Subcutaneous abdominal adipose tissue (tissue), 5 donors: ENCODE data around the gene BBS7.

ENCODE experiments used
- H3K27ac ChIP-seq: one replicate; pipeline ENCODE4 v1.7.0; 2013; ENCODE audit warnings: low read depth, mild to moderate bottlenecking, inconsistent platforms, low read length, moderate library complexity
- H3K27me3 ChIP-seq, 5 donors: one replicate each; pipeline ENCODE4 v1.7.0; 2013; ENCODE audit warnings: low read length in 5 of 5, inconsistent platforms in 1 of 5; ENCODE audit not compliant: control insufficient read depth in 5 of 5, insufficient read depth in 4 of 5
- H3K36me3 ChIP-seq, 5 donors: one replicate each; pipeline ENCODE4 v1.7.0; 2013; ENCODE audit warnings: low read length in 5 of 5; ENCODE audit not compliant: control insufficient read depth in 5 of 5, insufficient read depth in 5 of 5
- H3K4me1 ChIP-seq, 5 donors: one replicate each; pipeline ENCODE4 v1.7.0; 2013; ENCODE audit warnings: low read length in 5 of 5, mild to moderate bottlenecking in 3 of 5, moderate library complexity in 1 of 5; ENCODE audit not compliant: control insufficient read depth in 5 of 5, insufficient read depth in 5 of 5
- H3K4me3 ChIP-seq, 5 donors: one replicate each; pipeline ENCODE4 v1.7.0; 2013; ENCODE audit warnings: low read length in 5 of 5, low read depth in 1 of 5
- H3K9ac ChIP-seq, 5 donors: one replicate each; pipeline ENCODE4 v1.7.0; 2013; ENCODE audit warnings: low read length in 5 of 5, mild to moderate bottlenecking in 4 of 5, moderate library complexity in 3 of 5
- H3K9me3 ChIP-seq, 5 donors: one replicate each; pipeline ENCODE4 v1.7.0; 2013; ENCODE audit warnings: low read length in 5 of 5; ENCODE audit not compliant: control insufficient read depth in 5 of 5
- donor health status: healthy.
- donor health status: healthy.
- donor health status: healthy.
- donor health status: healthy.
- donor health status: healthy.

BBS7 gene

GRCh38 chr4:121838136-121838535 is 32.1 kb downstream of the BBS7 start:
- Histone ChIP-seq H3K9me3 (no peaks in the 10 kb centered on the region), H3K4me1 (no peaks in the 10 kb centered on the region), H3K27ac (no peak overlapping the region), H3K27me3 (no peaks in the 10 kb centered on the region), H3K4me3 (no peak overlapping the region), H3K36me3 (peaks cover 18 to 29% (median 20%) of the 10 kb centered on the region in 5 donors), H3K9ac (no peak overlapping the region)

GRCh38 chr4:121829511-121829910 is 40.8 kb downstream of the BBS7 start:
- H3K9ac ChIP-seq = no peak overlapping the region
- H3K4me3 ChIP-seq = no peak overlapping the region
- peaks cover 15 to 37% (median 29%) of the 10 kb centered on the region in 5 donors for H3K36me3 ChIP-seq
- no peaks in the 10 kb centered on the region for H3K27me3 ChIP-seq
- H3K9me3 ChIP-seq = no peaks in the 10 kb centered on the region
- H3K4me1 ChIP-seq = no peaks in the 10 kb centered on the region
- no peak overlapping the region for H3K27ac ChIP-seq

- peaks cover 11 to 32% (median 23%) of the 10 kb centered on the region in 5 donors for H3K36me3 ChIP-seq
- peaks cover 3 to 11% (median 9%) of the 10 kb centered on the region in 5 donors for H3K4me1 ChIP-seq
- H3K27me3 ChIP-seq = no peaks in the 10 kb centered on the region
- no peak overlapping the region for H3K27ac ChIP-seq
- no peak overlapping the region for H3K4me3 ChIP-seq
- no peak overlapping the region for H3K9ac ChIP-seq
- no peaks in the 10 kb centered on the region for H3K9me3 ChIP-seq
Measured at GRCh38 chr4:121827853-121828252, 42.4 kb downstream of the BBS7 start.

GRCh38 chr4:121824950-121825349 is 45.3 kb downstream of the BBS7 start:
- no peak overlapping the region for H3K27ac ChIP-seq
- no peak overlapping the region for H3K4me3 ChIP-seq
- no peak overlapping the region for H3K9ac ChIP-seq
- no peaks in the 10 kb centered on the region for H3K27me3 ChIP-seq
- H3K36me3 ChIP-seq = peaks cover 0 to 20% (median 14%) of the 10 kb centered on the region in 5 donors
- peaks cover 3 to 15% (median 12%) of the 10 kb centered on the region in 5 donors for H3K4me1 ChIP-seq
- no peaks in the 10 kb centered on the region for H3K9me3 ChIP-seq

- Histone ChIP-seq H3K4me3 (peak overlapping the region; percentile 73 to 92 (median 82)), H3K36me3 (peaks cover 0 to 20% (median 9%) of the 10 kb centered on the region in 5 donors), H3K27me3 (no peaks in the 10 kb centered on the region), H3K9ac (peak overlapping the region; percentile 33 to 92 (median 86)), H3K27ac (no peak overlapping the region), H3K4me1 (peaks cover 3 to 15% (median 12%) of the 10 kb centered on the region in 5 donors), H3K9me3 (no peaks in the 10 kb centered on the region)
Measured at GRCh38 chr4:121824171-121824527, 46.1 kb downstream of the BBS7 start.

GRCh38 chr4:121823505-121824170 is 46.6 kb downstream of the BBS7 start, which contains the start of gene CCNA2:
Gene CCNA2 (minus strand): TSS chr4:121823883. CDS start chr4:121823628, 255 bp downstream.
- Histone ChIP-seq H3K9me3 (no peaks in the 10 kb centered on the region), H3K36me3 (peaks cover under 1 to 19% (median 9%) of the 10 kb centered on the region in 5 donors), H3K27me3 (no peaks in the 10 kb centered on the region), H3K27ac (peak within 1 kb of the TSS; percentile 17), H3K9ac (peak within 1 kb of the TSS; percentile 33 to 92 (median 86)), H3K4me1 (peaks cover 3 to 15% (median 12%) of the 10 kb centered on the region in 5 donors), H3K4me3 (peak within 1 kb of the TSS; percentile 73 to 92 (median 83))

GRCh38 chr4:121822796-121823504 is 47.3 kb downstream of the BBS7 start:
- H3K27ac ChIP-seq = peak overlapping the region; percentile 17
- H3K36me3 ChIP-seq = peaks cover 7 to 22% (median 13%) of the 10 kb centered on the region in 5 donors
- peak overlapping the region in 3 of 5 donors; percentile 12 to 62 (median 39) for H3K9ac ChIP-seq
- H3K4me1 ChIP-seq = peaks cover 3 to 15% (median 12%) of the 10 kb centered on the region in 5 donors
- peak overlapping the region; percentile 73 to 92 (median 83) for H3K4me3 ChIP-seq
- no peaks in the 10 kb centered on the region for H3K27me3 ChIP-seq
- no peaks in the 10 kb centered on the region for H3K9me3 ChIP-seq

GRCh38 chr4:121822047-121822446 is 48.2 kb downstream of the BBS7 start:
- H3K27ac ChIP-seq = no peak overlapping the region
- no peak overlapping the region for H3K4me3 ChIP-seq
- H3K9ac ChIP-seq = no peak overlapping the region
- H3K9me3 ChIP-seq = no peaks in the 10 kb centered on the region
- peaks cover 14 to 21% (median 17%) of the 10 kb centered on the region in 5 donors for H3K36me3 ChIP-seq
- H3K27me3 ChIP-seq = no peaks in the 10 kb centered on the region
- H3K4me1 ChIP-seq = peaks cover 3 to 15% (median 12%) of the 10 kb centered on the region in 5 donors

- Histone ChIP-seq H3K9me3 (no peaks in the 10 kb centered on the region), H3K4me3 (no peak overlapping the region), H3K9ac (no peak overlapping the region), H3K36me3 (peaks cover 33 to 43% (median 39%) of the 10 kb centered on the region in 5 donors), H3K27me3 (no peaks in the 10 kb centered on the region), H3K27ac (no peak overlapping the region), H3K4me1 (peaks cover 3 to 15% (median 12%) of the 10 kb centered on the region in 5 donors)
Measured at GRCh38 chr4:121819216-121819965, 50.9 kb downstream of the BBS7 start.
